GM12892 (cell line): ENCODE measurements around the gene ZNF536.

Source experiments
- DNase-seq: peaks from one replicate; pipeline ENCODE4 v3.0.0; 2011; ENCODE audit not compliant: insufficient read length
- FAIRE-seq: peaks from 2 replicates; lab custom pipeline; 2011; peaks lifted over from hg19 to GRCh38; lab: Jason Lieb, UNC
- POLR2A ChIP-seq: IDR thresholded peaks from 2 replicates; pipeline ENCODE4 v1.6.1; 2011; ENCODE audit warnings: low read depth, low read length, control low read depth
- POLR2AphosphoS5 ChIP-seq: IDR thresholded peaks from 2 replicates; pipeline ENCODE4 v1.6.1; 2011; ENCODE audit warnings: low read depth, low read length, control low read depth
- TAF1 ChIP-seq: IDR thresholded peaks from 2 replicates; pipeline ENCODE4 v1.6.1; 2011; ENCODE audit warnings: low read depth, mild to moderate bottlenecking, control low read depth, low read length, borderline replicate concordance

ZNF536 gene

DNA sequence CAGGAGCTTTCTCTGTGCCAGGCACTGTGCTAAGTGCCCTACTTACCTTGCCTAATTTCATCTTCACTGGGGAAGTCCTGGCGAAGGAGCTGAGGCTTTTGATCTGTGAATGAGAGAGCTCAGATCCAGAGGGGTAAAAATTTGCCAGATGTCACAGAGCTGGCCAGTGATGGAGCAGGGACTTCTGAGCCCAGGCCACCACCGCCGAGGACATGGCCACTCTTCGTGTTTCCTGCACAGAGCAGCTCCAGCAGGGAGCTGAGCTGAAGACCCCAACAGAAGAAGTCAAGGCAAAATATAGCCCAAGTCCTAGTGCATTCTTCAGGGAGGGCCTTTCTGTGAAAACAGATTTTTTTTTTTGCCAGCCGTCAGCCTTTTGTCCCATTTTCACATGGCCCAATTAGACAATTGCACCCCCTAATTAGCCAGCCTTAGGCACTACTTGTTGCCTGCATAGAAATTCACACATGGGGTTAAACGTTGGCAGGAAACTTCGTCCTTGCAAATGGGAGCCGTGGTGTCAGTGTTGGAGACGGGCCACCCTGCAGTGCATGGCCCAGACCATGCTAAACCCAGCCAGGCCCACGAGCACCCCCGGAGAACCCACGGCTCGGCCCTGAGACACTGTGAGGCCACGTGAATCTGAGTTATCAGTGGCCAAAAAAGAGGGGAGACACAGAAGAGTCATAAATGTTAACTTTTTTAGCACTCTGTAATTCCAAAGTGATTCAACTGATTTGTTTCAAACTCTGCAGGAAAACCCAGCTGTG is 7.8 kb downstream of the ZNF536 start:
- DNase-seq (no peak), FAIRE-seq (no peak)
- TF ChIP-seq POLR2A (no peak), POLR2AphosphoS5 (no peak), TAF1 (no peak)

DNA sequence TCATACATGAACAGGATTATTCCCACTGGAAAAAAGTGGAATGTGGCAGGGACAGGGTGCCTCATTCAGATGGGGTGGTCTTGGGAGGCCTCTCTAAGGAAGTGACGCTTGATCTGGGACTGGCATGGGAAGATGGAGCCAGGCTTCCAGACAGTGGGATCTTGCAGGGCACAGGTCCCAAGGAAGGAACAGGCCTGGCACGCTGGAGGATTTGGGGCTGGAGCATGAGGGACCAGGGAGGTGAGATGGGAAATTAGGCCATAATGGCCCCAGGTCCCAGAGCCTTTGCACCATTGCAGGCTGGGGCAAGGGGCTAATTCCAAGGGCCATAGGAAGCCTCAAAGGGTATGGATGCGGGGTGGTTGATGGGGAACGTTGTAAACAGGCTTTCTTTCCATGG is 9.2 kb downstream of the ZNF536 start:
- DNase-seq (no peak), FAIRE-seq (no peak)
- TF ChIP-seq TAF1 = no peak
- TF ChIP-seq POLR2A = no peak
- no peak for TF ChIP-seq POLR2AphosphoS5

DNA sequence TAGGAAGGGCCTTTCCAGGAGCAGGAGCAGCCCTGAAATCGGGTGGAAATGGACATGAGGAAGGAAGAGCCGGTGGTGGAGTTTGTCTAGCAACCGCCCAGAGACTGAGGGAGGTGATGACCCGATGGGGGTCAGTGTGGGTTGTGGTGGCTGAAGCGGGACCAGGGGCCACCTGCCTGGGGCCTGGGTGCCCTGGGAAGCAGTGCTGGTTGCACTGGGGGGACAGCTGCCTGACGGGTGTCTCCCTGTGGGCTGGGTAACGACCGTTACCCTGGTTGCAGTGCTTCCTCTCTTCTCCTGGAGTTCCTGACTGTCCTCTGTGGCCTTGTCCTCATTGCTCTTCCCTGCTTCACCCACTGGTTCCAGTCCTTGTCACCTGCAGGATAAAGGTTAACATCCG is 13.0 kb downstream of the ZNF536 start:
- DNase-seq (no peak), FAIRE-seq (no peak)
- TF ChIP-seq POLR2AphosphoS5 = no peak
- TF ChIP-seq TAF1 = no peak
- TF ChIP-seq POLR2A = no peak

DNA sequence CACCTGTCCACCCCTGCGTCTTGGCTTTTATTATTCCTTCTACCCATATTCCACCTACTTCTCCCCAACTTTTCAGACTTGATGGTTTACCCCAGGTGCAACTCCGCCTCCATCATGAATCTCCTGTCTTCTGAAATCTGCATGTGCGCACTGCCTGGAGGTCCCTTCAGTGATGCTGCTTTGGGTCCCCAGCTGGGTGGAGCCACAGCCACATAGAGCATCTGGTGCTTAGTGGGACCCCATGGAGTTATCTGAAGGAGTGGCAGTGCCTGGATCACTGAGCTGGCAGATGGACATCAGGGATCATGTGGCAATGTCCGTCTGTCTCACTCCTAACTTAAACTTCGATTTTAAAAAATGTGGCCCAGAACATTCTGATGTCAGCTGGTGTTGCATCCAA is 13.5 kb downstream of the ZNF536 start:
- TF ChIP-seq POLR2A (no peak), POLR2AphosphoS5 (no peak)
- no peak for FAIRE-seq

DNA sequence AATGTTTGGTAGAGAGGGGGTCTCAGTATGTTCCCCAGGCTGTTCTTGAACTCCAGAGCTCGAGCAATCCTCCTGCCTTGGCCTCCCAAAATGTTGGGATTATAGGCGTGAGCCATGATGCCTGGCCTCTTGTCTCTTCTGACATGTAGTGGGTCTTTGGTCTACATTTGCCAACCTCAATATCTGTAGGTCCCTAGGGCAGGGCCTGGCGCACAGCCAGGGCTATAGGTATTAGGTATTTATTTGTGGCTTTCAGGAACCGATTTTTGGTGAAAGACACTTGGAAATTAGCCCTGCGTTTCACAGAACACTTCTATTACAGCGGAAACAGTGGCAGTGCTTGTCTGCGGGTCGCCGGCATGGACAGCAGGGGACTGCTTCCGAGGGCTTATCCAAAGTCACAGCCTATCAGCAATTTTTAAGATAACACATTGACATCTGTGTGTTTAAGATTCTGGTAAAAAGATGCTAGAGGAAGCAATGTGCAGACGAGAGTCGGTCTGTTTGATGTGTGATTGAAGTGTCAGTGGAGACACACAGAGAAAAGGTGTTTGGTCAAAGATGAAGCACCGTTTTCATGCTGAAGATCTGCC is 14.5 kb downstream of the ZNF536 start:
- TF ChIP-seq TAF1 (no peak), POLR2AphosphoS5 (no peak), POLR2A (no peak)
- no peak for FAIRE-seq
- no peak for DNase-seq

More for the DNA sequence above, 13.5 kb downstream of the ZNF536 start:
- DNase-seq = no peak

DNA sequence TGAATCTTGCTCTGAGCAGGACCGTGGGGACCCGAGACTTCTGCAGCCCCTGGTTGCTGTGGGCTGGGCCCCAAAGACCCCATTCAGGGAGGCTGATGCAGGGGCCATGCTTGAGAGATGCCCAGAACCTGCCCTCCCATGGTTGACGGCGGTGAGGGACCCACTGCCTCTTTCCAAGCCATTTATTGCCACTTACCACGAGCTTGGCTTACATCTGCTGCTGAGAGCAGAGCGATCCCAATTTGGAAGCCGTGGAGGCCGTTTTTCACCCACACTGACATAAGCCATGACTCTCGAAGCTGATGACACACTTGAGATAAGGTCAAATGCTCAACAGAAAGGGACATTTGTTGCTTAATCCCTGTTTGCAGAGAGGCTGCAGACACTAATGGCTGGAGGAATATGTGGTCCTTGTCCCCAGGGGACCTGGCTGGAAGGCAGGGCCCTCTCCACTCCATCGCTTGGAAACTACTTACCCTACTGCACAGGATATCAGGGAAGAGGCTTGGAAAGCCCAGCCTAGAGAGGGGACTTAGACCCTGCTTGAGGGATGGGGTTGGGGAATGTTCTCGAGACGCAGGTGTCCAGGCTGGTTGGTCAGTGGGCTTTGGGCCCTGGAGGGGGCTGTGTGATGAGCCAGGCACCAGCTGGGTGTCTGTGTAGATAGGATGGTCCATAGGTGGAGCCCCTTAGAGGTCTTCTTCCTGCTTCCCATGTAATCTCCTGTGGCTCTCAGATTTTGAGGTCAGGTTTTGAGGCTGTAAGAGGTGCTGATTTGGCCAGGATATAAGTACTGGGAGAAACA is 15.3 kb downstream of the ZNF536 start:
- FAIRE-seq = no peak
- TF ChIP-seq POLR2A = no peak
- TF ChIP-seq TAF1 = no peak
- no peak for TF ChIP-seq POLR2AphosphoS5
- DNase-seq = no peak

DNA sequence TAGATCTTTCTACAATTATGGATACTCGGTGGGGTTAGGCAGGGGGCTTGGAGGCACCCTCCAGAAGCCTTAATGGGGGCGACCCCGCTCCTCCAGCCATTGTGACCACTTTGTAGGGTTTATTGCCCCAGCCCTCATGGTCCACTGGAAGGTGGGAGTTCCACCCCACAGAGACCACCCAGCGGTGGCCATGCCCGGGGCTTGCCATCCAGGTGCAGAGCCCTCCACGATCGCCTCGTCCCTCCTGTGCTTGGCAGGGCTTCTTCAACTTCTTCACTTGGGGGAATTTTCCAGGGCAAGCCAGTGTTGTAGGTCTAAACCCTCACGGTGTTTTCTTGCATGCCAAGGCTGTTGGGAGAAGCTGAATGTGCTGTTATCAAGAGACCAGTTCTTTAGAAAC is 16.1 kb downstream of the ZNF536 start:
- DNase-seq = no peak
- TF ChIP-seq POLR2AphosphoS5 = no peak
- TF ChIP-seq TAF1 = no peak
- no peak for TF ChIP-seq POLR2A
- FAIRE-seq = no peak

DNA sequence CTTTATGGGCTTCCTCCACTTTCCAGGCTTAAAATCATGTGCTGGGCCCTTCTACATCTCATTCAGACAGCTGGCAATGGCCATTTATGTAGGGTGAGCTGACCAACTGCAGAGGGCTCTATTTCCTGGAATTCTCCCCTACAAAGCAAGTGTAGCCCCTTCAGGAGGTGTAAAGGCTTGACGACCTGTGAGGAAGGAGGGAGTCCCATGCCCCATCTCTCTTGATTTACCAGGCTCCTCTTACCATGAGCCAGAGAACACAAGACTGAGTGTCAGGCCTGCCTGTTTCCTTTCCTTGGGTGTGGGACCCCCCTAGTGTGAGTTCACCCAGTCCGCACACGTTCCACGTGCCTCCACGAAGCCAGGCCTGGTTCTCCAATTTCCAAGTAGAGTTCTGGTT is 16.6 kb downstream of the ZNF536 start:
- FAIRE-seq (no peak), DNase-seq (no peak)

DNA sequence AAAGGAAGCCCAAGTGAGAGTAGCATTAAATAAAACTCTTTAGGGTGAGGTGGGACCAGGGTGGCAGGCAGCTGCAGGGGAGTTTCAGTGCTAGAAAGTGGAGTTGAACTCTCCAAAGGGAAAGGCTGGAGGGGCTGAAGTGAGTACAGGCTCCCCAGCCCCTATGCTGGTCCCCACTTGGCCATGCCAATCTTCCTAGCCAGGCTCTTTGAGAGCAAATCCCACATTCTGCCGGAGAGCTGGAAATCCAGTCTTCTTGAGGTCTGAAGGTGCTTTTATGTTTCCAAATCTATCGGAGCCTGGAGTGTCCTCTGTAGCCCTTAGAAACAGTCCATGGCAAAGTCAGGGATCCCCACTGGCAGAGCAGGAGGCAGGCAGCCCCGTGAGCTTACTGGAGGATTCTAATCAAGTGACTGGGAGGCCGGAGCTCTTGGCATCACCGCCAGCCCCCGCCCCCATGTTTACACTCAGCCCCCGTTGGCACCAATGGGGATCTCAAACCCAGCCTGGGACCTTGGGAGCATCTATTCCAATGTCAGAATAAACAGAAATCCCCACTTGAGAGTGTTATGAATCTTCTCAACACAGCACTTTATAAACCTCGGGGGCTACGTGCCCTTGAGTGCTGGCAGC is 18.3 kb downstream of the ZNF536 start:
- FAIRE-seq (no peak), DNase-seq (no peak)

More for the DNA sequence above, 16.6 kb downstream of the ZNF536 start:
- no peak for TF ChIP-seq POLR2AphosphoS5
- TF ChIP-seq POLR2A = no peak
- no peak for TF ChIP-seq TAF1

DNA sequence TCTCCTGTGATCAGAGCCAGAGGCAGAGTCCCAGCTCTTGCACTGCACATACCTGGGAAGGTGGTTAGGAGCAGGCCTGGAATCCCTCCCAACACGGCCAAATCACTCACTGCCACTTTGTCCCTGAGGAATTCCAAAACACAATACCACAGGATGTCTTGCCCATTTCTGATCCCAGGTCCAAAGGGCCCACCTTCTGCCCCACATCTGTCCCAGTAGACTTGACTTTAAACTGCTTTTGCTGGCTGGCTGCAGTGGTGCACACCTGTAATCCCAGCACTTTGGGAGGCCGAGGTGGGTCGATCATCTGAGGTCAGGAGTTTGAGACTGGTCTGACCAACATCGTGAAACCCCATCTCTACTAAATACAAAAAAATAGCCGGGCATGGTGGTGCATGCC is 18.9 kb downstream of the ZNF536 start:
- TF ChIP-seq POLR2A (no peak), POLR2AphosphoS5 (no peak), TAF1 (no peak)
- no peak for DNase-seq
- FAIRE-seq = no peak

More for the DNA sequence above, 18.3 kb downstream of the ZNF536 start:
- TF ChIP-seq TAF1 (no peak), POLR2A (no peak), POLR2AphosphoS5 (no peak)

DNA sequence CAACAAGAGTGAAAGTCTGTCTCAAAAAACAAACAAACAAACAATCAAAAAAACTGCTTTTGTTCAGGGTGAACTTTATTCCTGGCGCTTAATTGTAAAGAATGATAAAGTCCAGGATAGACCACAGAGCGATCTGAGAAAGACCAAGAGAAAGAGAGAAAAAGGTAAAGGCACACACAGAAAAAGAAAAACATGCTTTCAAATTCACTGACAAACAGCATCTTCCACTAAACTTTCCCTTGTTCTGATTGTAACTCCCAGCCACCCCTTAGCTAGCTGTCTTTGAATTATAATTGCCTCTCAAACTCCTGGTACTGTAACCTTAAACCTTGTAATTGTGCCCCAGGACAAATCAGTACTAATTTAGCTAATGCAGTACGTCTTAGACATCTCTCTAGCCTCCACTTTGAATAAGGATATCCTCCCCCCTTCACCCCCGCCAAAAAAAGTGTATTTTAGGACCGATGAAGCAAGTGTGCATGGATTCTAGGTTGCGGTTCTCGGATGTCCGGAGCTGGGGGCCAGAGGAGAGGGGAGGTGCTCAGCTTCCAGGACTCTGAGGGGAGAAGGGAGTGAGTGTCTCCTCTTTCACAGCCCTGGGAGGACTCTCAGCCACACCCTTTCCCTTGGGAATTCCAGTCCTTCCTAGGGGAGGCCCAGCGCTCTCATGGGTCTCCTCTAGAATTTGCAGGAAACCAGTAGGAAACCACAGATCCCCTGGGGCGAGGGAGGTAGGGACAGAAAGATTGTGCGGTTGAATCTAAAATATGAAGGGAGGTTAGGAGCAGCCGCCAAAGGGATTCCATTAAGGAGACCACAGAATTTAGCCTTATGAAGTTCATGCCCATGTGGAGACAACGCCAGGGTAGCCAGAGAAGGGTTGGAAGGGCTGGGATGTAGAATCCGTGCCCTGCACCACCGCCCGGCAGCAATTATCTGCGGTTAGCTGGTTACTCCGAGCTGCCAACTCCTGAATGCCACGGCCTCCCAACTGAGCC is 19.7 kb downstream of the ZNF536 start:
- DNase-seq = no peak
- FAIRE-seq = no peak
- no peak for TF ChIP-seq POLR2AphosphoS5
